D341Med (cell line): ENCODE data around the gene ALDOB.

Experiments used
- DNase-seq: peaks from one replicate; pipeline ENCODE4 v3.0.0; 2012; ENCODE audit warnings: low spot score

ALDOB gene

DNA sequence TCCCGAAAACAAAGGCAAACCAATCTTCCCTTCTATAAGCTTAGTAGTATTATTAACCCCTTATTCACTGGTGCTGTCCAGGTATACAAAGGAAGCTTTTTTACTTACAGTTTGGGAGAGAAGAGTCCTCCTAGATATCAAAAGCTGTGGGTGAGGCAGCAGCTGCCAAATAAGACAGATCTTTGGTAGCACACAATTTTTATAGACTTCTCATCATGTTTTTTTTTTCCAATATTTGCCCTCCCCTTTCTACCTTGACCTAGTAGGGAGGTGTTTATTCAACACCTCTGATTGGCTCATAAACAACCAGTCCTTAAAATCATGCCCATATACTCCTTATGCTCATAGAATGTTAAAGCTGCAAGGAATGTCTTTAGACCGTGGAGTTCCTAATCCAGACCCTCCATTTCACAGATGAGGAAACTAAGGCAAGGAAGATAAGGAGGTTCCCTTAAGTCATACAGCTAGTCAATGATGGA lies at the start of gene ALDOB:
ALDOB (minus strand) TSS at position 174 of the 479 bp plus-strand sequence. CDS start 4,887 bp downstream, outside the sequence.
- DNase-seq, result no peak

DNA sequence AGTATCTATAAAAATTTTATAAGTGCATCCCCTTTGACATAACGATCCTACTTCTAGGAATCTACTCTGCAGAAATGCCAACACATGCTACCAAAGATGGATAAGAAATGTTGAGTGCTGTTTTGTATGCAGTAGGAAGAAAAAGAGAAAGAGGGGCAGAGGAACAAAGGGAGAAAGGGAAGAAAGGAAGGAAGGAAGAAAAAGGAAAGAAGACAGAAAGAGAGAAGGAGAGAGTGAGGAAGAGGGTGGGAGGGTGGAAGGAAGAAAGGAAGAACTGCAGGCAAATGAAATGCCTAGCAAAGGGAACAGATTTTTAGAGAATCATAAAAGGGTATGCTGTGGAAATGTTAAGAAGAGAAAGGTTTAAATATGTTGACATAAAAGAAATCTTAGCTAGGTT lies 48.5 kb upstream of the ALDOB start:
- DNase-seq, result no peak

DNA sequence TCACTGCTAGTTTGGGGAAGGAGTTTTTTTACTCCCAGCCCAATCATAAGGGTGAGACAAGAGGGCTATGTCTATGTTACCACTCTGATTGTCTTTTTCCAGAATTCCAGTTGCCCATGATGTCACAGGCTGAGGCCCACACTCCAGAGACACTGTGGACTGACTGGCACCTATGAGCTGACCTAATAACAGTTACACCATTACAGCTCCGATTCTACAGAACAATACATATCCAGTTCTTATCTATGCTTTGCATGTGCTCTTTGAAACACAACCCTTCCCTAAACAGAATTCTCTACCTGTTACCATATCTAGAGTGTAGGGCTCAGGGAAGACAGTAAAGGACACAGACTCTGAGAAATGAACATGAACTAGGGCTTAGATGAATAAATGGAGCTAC lies 45.7 kb upstream of the ALDOB start:
- no peak for DNase-seq

DNA sequence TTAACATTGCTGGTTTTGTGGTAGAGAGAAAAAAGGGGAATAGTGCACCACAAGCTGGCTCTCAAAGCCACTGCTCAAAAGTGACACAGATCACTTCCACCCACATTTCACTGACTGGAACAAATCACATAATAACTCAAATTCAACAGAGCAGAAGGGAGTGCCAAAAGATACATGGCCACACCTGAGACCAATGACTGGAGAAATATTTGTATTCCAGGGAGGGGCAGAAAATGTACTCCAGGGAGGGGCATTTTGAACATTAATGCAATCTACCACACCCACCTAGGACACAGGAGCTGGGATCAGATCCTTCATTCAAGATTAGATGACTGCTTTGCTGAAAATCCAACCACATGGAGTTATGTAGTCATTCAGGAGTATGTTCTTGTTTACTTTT lies 44.8 kb upstream of the ALDOB start:
- DNase-seq, result no peak

DNA sequence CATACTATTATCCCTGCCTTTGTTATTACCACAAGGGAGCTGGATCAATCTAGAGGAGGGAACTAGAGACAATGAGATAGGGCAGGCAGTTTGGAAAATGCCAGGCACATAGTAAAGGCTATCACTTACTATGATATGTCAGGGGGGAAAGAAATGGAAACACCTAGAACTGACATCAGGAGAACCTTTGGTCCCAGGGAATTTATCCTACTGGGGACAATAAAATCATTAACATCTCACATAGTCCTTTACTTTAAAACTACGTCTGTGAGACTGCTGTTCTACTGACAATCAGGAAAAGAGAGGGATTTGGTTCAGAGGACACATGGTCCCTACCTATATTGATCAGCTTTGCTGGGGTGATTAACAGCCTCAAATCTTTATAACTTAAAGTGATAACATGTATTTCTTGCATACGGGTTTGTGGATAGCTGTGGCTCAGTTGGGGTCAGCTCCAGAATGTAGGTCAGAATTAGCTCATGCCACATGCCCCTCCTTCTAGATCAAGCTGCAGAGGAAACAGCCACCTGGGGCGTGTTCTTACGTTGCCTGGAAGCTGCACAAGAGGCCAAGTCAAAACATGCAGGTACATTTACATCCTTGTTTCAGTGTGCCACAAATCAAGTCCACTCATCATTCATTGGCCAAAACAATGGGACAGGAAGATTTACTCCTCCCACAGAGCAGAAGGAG lies 43.9 kb upstream of the ALDOB start:
- no peak for DNase-seq

DNA sequence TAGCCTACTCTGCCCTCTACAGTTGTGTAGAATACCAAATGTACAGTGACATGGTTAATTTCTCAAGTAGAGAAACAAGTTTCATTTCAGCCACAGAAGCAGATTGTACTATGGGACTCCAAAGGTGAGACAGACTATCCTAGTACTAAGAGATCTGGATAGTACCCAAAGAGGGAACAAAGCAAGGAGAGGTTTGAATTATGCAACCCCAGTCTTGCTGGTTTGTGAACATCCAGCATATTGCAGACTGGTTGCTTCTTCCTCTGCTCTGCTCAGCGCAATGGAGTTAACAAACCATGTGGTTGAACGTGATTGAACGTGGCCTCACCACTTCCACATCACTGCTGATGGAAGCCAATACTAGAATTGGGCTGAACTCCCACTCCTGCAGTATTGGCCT lies 43.3 kb upstream of the ALDOB start:
- DNase-seq, result no peak

DNA sequence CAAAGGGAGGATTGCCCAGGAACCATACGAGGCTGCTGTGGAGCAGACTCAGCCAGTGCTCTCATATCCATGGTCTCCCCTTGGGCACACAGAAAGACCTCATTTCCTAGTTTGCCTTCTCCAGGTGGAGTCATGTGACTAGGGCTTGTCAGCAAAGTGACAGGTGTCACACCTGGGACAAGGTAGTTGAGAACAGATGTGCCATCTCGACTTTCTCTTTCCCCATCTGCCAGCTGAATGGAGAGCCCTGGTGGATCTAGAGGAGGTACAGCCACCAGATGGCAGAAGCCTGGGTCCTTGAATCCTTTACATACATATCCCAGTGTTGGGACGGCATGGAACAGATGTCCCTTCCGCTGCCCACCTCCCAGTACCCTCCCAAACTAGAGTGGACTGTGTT lies 42.9 kb upstream of the ALDOB start:
- no peak for DNase-seq

DNA sequence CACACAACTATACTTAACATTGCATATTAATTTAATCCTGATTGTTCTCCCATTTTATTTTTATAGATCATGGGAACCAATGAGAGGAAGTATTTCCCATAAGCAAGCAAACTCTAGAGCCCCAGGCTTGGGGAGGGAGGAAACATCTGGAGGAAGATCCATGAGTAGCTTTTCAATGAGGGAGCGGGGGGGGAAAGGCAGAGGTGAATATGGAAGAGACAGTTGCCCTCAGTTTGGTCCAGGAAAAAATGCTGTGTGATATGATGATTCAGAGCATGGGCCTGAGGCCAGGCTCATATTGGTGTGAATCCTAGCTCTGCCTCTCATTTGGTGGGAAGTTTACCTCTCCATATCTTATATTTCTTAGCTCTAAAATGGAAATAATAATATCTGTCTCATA lies 42.2 kb upstream of the ALDOB start:
- no peak for DNase-seq

DNA sequence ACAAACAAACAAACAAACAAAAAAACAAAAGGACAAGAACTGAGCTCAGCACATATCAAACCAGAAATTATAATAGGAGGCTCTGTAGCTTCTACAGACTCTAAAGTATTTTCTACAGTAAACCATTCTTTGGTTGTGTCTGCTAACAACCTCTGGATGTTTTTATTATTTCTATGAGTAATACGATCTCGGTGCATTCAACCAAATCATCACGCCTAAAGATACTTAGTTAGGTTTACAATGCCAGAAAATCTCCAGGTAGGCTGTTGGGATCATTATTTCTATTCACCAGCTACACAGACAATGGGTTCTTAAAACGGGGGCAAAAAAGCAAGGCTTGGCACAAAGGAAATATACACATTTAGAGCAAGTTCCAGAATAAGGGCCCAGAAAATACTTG lies 41.6 kb upstream of the ALDOB start:
- no peak for DNase-seq

DNA sequence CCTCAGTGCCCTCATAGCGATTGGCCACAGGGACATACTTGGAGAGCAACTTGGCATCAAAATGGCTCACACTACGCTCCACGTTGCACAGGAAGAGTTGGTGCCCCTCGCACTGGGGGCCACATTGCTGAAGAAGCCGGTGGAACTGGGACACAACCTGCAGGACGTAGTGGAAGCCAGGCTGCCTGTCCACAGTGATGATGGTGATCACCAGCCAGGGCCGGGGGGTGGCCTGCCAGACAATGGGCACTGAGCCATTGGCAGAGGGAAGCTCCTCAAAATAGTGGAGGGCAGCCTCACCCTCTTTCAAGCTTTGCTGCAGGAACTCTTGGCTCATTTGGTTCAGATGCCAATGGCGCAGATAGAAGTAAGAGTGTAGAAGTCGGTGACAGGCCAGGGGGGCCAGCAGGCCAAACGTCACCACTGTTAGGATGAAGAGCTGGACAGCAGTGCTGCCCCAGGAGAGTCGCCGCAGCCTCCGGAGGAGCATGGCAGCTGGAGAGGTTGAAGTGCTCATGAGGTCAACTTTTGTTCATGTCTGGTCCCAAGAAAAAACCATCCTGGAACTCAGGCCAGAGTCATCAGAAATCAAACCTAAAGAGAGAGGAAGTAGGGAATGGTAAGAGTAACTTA lies 41.1 kb upstream of the ALDOB start:
- DNase-seq, result no peak

DNA sequence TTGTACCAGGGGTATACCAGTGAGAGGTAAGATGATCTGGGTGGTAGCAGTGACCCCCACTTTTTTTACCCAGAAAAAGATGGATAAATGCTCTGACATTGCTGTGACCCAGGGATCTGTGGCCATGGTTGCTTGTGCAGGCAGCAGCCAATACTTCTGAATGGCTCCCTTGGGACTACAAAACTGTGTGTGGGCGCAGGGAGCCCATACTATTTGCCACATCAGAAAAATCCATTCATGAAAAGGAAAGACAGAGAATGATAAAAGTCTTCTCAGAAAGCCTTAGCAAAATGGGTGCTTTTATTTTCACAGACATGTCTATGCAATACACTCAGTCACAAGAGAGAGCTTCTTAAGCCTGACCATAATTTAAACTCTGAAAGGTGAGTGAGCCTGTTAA lies 37.3 kb upstream of the ALDOB start:
- no peak for DNase-seq

DNA sequence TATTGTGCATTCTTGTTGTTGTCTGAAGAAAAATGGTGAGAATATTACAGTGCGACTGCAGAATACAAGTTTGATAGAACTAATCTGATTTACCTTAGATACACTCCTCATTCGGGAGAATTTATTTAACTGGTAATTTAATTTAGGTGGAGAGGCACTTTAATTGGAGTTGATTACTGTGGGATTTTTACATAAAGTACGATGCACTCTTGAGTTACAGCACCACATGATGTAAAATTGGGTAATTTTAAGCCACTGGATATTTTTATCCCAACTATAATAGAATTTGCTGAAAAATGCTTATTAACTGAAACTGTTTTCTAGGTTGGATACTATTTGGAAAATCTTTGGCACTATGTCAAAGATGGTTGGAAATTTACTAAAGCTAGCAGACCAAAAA lies 35.4 kb upstream of the ALDOB start:
- DNase-seq, result no peak

DNA sequence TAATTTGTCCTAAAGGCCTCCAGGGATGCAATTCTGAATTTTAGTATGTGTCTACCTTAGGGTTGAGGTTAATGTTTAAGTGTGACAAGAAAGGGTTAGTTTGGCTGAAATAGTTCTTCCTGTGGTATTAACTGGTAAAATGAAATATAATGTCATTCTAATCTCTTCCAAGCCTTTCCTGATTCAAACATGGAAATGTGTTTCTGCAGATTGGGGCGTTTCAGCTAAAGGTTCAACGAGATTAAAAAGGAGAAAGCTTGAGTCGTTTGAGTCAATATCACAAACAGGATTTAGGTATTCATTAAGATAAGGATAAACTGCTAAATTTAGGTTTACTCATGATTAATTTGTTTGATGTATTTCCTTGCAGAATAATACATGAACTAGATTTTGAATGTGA lies 34.4 kb upstream of the ALDOB start:
- DNase-seq, result no peak

DNA sequence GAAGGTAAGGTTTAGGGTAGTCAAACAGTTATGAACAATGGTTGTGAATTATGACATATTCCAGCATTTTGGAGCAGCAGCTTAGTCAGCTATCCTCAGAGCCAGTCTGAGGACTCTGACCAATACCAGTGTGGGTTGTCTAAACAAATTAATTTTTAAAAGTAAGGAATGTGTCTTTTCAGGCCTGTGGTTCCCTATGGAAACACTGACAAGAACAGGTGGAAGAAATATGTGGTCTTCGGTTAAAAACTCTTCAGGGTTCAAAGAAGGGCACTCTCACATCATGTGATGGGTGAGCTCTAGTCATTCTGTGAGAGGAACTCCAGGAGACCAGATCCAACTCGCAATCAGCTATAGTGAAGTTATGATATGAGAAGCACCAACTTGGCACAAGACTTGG lies 33.5 kb upstream of the ALDOB start:
- no peak for DNase-seq

DNA sequence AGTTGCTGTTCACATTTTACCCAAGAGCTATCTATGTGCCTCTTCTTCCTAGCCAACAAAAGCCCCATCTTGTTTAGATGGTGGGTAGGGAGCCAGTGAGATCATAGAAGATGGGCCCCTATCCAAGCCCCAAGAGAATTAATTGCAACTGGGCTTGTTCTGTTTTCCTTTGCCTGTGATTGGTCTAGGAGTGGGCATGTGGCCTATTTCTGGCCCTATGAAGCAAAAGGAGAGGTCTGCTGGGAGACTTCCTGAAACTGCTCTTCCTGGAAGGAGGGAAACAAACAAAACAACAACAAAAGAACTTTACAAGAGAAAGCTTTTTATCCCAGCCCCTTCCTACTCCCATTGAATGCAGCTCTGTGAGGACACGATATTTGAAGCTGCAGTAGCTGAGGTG lies 32.5 kb upstream of the ALDOB start:
- no peak for DNase-seq

DNA sequence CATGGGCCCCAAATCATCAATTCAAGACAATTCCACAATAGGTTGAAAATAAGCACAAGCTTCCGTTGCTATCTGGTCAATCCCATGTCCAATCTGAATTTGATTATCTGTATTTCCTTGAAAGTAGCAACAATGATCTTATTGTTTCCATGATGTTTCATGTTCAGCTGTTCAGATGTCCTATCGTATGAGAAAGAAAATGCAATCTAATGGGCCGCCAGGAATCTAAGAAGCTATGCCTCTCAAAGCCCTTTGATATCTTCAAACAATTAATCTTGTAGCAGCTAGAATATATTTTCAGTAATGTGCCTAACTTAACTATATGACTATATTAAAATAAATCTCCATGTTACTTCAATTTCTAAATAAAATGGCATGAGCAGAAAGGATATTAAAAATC lies 32.1 kb upstream of the ALDOB start:
- no peak for DNase-seq

DNA sequence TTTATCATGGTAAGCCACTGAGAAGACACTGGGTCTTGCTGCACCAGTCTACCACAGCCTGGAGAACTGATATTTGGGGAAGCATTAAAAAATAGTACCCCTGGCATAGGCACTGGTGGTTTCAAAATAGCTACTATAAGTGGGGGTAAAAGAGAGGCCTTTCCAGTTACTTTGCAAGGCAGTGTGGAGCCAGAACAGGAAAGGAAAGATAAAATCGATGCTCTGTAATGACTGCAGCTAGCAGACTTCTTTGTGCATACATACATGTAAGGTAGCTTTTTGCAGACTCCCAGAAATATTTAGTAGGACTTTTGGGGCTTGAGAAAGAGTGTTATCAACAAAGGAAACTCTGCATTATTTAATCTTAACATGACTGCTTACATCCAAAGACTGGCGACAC lies 31.3 kb upstream of the ALDOB start:
- DNase-seq, result no peak

DNA sequence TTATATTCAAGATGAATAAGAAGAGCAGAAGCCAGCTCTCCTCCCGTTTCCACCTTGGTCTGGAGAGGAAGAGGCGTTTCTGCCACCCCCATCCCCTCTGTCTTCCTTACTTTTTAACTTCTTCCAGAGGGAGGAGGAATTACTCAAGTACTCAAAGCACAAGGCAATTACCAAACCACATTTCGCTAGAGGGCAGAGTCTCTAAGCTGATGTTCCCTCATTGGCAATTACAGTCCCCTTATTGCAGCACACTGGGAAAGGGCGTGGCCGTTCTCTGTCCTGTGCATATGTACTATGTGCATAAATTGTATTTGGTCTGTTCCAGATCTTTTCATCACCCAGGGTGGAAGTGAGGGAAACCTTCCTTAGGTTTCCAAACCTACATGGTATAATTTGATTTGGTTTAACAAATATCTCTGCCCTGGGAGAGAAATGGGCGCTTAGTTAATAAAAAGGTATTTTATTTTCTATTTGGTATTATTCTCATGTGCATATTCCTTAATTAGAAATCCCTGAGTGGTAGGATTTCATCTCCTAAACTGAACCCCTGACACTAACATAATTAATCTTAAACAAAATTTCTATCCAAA lies 29.8 kb upstream of the ALDOB start:
- peak; percentile 70 for DNase-seq

DNA sequence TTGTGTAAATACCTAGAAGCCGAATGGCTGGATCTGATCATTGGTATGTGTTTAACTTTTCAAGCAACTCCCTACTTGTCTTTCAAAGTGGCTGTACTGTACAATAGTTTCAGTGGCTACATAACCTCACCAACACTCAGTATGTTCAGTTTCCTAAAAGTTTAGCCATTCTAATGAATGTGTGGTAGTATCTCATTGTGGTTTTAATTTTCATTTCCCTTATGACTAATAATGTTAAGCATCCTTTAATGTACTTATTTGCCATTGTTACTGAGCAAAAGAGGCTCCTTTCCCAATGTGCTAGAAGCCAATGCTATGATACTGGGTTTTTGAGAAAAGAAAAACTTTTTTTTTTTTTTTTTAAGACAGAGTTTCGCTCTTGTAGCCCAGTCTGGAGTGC lies 27.8 kb upstream of the ALDOB start:
- DNase-seq, result no peak

DNA sequence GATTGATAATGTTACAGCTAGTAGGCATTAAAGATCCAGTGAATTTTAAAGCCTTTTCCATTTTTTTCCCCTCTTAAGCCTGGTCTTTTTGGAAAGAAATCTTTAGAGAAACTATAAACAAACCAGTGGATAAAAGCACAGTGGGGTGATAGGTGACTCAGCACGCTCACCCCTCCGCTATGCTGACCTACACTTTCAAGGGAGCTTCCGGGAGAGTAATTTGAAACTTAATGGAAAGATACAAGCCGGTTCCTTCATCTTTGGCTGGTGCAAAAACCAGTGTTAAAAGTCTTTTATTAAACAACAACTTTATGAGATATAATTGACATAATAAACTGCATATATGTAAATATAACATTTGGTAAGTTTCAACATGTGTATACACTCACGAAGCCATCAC lies 27.0 kb upstream of the ALDOB start:
- DNase-seq, result no peak

DNA sequence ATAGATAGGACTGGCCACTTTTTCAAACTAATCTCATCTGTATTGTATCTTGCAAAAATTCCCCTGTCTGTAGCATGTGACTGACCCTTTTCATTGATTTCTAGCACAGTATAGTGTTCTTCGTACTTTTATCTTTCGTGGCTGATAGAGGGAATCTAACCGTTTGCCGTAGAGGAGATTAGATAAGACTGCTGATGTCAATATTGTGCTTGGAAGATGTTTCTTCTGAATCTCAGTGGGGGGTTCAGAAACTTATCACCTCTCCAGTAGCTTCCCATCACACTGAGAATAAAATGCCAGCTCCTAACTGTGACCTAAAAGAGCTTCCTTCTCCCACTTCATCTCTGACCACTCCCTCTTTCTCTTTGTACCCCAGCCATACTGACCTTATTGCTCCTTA lies 25.4 kb upstream of the ALDOB start:
- DNase-seq, result no peak

DNA sequence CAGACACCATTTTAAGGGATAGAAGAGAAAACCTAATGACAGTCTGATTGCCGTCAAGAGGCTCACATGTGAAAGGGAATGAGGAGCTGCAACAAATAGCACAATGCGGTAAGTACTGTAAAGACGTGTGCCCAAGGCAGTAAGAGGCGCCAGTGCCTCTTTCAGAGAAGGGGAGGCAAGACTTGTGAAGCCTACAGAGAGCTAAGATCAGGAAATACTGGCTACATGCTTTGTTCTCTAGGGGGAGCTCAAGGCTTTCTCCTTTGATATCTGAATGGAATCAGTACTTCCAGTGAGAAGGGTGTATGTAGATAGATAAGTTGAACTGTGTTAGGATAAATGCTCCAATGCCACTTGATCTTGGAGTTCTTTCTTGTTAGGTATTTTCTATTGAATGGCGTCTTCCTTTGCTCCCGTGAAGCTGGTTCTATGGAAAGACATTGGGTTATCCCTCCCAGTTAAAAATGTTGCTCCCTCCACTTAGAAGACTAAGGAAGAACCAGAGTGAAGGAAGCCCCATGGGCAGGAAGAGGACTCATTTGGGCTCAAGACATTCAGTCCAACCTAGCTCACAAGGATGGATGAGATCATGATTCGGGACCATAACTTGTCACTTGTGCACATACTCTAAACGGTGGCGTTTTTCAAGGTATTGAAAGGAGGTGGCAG lies 23.5 kb upstream of the ALDOB start:
- peak; percentile 66 for DNase-seq

DNA sequence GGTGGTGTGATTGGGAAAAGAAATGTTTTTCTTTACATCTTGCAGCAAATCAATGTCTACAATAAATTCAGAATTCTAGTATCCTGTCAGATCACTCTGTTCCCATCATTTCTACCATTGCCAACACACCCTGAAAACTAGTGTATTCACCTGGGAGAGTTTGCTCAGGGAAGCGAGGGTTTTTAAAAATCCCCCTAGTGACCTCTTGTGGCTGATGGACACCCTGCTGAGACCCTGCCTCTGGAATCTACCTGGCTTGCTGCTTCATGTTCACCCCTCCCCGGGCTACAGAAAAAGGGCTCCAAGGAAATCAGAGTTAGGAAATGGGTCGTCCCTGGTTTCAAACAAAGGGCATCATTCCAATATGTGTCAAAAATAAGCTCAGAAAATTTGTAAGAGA lies 21.4 kb upstream of the ALDOB start:
- DNase-seq, result no peak
